Stimulated activated CD8-positive, alpha-beta memory T cell treated with anti-CD3 and anti-CD28 coated beads, Interleukin-15, amount 100 ng/mL, for 4 hours (primary cell): Measurements from ENCODE around the gene DLG2.

Experiments used
- DNase-seq, 2 donors: peaks; one replicate each; pipeline ENCODE4 v3.0.0-alpha.2; 2020; ENCODE audit warnings: low read depth in 2 of 2

The DLG2 gene

DNA sequence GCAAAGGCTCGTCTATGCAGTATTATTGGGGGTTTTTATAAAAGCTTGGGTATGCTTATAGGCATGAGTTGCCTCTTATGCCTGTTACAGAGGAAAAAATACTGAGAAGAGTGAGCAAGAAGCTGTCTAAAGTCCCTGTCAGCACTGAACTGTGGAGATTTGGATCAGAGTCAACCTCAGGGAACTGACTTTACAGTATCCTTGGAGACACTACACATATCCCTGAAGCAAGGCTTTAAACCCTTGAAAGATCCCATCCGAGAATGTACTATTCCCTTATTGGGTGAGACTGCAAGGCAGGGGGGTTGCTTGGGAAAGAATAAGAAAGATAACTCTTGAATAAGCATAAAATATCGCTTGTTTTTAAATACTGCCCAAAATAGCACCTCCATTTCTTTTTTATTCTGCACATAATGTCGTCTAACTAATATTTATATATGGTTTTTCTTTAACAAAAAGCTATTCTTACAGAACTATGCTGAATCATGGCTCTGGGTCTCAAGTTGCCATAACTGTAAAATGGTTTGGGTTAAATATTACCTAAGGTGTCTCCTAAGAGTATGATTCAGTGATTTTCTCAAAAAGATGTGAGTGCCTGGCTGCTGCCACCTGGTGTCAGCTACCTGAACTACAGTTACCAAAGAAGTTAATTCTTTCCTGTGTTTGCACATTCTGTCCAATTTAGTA, 1062.8 kb downstream of the DLG2 start:
- no peak for DNase-seq

GRCh38 chr11:84563356-84563755, 1063.8 kb downstream of the DLG2 start:
- DNase-seq = no peak

DNA sequence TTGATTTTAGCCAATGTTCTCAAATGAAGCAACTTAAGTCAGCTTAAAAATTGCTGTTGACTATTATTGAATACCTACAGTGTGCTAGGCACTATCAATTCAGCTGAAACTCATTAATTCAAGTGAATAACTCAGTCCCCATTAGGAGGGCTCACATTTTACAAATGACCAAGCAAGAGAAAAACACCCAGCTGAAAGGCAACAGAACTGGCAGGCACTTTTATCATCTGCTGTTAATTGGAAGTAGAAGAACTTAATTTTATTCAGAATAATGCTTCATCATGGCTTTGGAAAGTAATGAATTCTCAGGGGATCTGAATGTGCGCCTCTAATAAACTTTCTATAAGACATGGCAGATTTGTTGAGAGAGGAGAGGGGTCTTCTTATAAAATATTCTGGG, 1066.9 kb downstream of the DLG2 start:
- DNase-seq = no peak

GRCh38 chr11:84558085-84558905, 1068.8 kb downstream of the DLG2 start:
- DNase-seq = no peak

DNA sequence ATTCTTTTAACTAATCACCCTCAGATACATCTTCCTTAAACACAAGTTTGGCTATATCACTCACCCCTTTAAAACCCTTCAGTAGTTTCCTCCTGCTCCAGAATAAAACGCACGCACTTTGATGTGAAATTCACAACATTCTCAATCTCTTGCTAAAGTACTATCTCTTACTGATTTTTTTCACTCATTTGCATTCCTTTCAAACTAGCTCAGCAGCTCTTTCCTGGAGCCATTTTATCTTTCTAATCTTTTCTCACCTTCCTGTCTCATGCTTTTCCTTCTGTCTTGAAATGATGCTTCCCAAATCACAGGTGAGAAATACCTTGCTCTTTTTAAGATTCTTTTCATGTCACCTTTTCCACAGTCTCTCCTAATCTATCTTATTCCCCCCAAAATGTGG, 1074.4 kb downstream of the DLG2 start:
- no peak for DNase-seq

DNA sequence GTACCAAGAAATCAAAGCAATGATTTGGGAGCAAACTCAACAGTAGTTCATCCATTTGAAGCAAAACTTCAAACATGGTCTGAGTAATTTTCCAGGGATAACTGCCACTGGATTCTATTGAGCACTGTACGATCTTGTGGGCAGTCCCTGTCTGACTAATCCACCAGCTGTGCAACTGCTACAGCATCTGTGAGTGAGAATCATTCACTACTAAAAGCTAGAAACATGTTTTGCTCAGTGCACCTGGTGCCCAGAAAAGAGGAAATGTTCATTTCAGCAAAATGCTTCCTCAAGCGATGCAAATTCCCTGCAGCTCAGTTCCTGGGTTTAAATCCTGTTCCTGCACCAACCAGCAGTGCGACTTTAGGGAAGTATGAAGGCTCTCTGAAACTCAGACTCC, 1077.9 kb downstream of the DLG2 start:
- no peak for DNase-seq

- no peak for DNase-seq
These were observed 1082.6 kb downstream of the DLG2 start for GRCh38 chr11:84544566-84544965.

- no peak for DNase-seq
These were observed 1083.6 kb downstream of the DLG2 start for GRCh38 chr11:84543367-84544159.

GRCh38 chr11:84541731-84542340, 1085.3 kb downstream of the DLG2 start:
- DNase-seq = no peak

- no peak for DNase-seq
These were observed 1090.7 kb downstream of the DLG2 start for GRCh38 chr11:84536456-84536855.

GRCh38 chr11:84532364-84532763, 1094.8 kb downstream of the DLG2 start:
- DNase-seq = no peak

DNA sequence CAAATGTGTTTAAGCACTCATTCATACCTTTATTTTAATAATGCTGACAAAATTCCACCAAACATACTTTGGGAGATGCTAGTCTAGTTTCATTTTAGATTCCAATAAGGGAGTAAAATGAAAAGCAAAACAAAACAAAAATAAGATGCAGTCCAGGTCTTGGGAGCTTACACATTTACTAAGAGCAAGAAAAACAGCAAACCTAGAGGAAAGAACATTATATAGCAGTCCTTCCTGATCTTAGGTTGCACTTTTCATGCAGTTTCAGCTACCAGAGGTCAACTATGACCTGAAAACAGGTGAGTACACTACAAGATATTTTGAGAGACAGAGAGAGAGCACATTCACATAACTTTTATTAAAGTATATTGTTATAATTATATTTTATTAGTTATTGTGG, 1100.9 kb downstream of the DLG2 start:
- DNase-seq = no peak

DNA sequence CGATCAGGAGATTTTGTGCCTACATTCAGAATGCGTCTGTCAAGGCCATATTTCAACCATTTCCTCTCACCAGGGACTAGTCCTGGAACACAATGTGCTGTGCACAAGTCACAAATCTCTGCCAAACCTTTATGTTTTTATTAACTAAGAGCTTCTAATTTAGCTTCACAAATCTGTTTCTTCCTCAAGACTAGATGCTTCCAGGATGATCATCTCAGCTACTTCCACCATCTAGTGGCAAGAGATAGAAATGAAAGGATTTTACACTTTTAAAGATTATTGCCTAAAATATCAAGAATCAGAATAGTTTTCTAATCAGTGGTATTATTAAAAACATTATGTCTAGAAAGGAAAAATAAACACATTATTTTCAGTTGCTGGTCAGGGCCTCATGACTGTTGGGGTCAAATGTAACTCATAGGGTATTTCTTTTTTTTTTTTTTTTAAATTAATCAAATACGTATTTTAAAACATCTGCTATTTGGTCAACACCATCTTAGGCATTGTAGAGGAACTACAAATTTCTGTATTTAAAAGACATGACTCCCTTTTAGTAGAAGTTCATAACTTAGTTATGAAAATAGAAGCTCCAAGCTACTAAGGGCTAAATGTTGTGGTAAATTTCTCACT, 1102.6 kb downstream of the DLG2 start:
- DNase-seq = no peak

GRCh38 chr11:84522331-84522730, 1104.8 kb downstream of the DLG2 start:
- DNase-seq = no peak

- DNase-seq = no peak
These were observed 1108.4 kb downstream of the DLG2 start for GRCh38 chr11:84518631-84519183.

DNA sequence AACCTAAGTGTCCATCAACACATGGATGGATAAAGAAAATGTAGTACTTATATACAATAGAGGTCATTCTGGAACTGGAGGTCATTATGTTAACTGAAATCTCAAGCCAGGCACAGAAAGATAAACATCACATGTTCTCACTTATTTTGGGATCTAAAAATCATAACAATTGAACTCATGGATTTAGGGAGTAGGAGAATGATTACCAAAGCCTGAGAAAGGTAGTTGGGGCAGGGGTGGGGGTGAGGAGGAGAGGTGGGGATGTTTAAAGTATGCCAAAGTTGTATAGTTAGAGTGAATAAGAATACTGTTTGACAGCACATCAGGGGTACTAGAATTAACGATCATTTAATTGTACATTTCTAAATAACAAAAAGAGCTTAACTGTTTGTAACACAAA, 1112.7 kb downstream of the DLG2 start:
- DNase-seq = no peak

GRCh38 chr11:84503503-84503902, 1123.6 kb downstream of the DLG2 start:
- no peak for DNase-seq

DNA sequence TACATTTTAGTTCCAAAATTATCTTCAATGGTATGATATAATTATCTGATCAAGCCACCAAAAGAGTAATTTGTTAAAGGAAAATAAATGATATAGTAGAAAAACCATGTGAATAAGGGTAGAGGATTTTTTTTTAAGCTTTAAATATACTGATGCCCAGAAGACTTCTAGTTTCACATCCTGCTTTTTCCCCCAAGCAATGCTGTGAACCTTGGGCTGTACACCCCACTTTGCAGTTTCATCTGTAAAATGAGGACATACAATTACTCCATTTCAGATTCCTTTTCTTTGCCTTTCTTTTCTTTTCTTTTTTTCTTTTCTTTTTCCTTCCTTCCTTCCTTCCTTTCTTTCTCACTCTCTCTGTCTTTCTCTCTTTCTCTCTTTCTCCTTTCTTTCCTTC, 1125.4 kb downstream of the DLG2 start:
- DNase-seq = no peak

GRCh38 chr11:84497981-84498411, 1129.1 kb downstream of the DLG2 start:
- DNase-seq = no peak

- no peak for DNase-seq
These were observed 1130.0 kb downstream of the DLG2 start for GRCh38 chr11:84497181-84497580.

DNA sequence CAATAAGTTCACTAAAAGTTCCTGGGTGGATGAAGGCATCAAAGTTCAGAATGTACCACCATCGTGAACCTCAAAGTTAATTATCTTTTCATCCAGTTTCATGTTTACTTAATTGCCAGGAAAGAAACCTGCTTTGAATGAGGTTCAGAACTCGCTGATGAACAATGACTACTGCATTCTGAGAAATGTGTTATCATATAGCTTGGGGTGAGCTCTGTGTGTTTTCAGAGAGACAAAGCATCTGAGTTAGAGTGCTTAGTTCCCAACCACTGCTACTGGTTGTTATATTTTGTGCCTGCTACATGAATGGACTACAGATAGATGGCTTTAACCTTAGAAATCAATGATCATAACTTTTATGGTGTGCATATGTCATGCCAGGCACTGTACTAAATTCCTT, 1131.0 kb downstream of the DLG2 start:
- no peak for DNase-seq
